Liver (tissue), 3 donors: Measurements from ENCODE around the gene TBC1D13.

Experiments used
- EGR1 ChIP-seq, 2 donors: IDR thresholded peaks; 2 replicates each; pipeline ENCODE4 v1.6.1; 2016 to 2018; ENCODE audit warnings: antibody characterized with exemption in 2 of 2, low read depth in 2 of 2
- FOXA1 ChIP-seq: IDR thresholded peaks from 2 replicates; pipeline ENCODE4 v1.6.1; 2016; ENCODE audit warnings: antibody characterized with exemption
- GABPA ChIP-seq, 2 donors: IDR thresholded peaks in 1 of 2; conservative IDR thresholded peaks in 1 of 2; 2 replicates each; pipeline ENCODE4 v1.6.1; 2016; ENCODE audit warnings: antibody characterized with exemption in 2 of 2, mild to moderate bottlenecking in 1 of 2, moderate library complexity in 1 of 2
- JUND ChIP-seq, 2 donors: IDR thresholded peaks; 2 replicates each; pipeline ENCODE4 v1.6.1; 2016; ENCODE audit warnings: antibody characterized with exemption in 2 of 2
- RAD21 ChIP-seq, 2 donors: IDR thresholded peaks; 2 replicates each; pipeline ENCODE4 v1.6.1; 2016; ENCODE audit warnings: antibody characterized with exemption in 2 of 2, mild to moderate bottlenecking in 2 of 2
- TAF1 ChIP-seq: conservative IDR thresholded peaks from 2 replicates; pipeline ENCODE4 v1.6.1; 2016; ENCODE audit warnings: antibody characterized with exemption, mild to moderate bottlenecking
- YY1 ChIP-seq: IDR thresholded peaks from 2 replicates; pipeline ENCODE4 v1.6.1; 2016; ENCODE audit warnings: antibody characterized with exemption, mild to moderate bottlenecking
- TF ChIP-seq, protein P1 (sequence below): fragments of 150-350 bp; IDR thresholded peaks from 2 replicates; pipeline ENCODE4 v1.5.1; 2017; ENCODE audit warnings: improper control_type of control experiment, low read depth, low read length; ENCODE audit not compliant: missing input control
- TF ChIP-seq, protein P2 (sequence below): IDR thresholded peaks from 2 replicates; pipeline ENCODE4 v1.6.1; 2016; ENCODE audit warnings: antibody characterized with exemption
- donor health status: healthy.
- donor health status: healthy.

DNA sequence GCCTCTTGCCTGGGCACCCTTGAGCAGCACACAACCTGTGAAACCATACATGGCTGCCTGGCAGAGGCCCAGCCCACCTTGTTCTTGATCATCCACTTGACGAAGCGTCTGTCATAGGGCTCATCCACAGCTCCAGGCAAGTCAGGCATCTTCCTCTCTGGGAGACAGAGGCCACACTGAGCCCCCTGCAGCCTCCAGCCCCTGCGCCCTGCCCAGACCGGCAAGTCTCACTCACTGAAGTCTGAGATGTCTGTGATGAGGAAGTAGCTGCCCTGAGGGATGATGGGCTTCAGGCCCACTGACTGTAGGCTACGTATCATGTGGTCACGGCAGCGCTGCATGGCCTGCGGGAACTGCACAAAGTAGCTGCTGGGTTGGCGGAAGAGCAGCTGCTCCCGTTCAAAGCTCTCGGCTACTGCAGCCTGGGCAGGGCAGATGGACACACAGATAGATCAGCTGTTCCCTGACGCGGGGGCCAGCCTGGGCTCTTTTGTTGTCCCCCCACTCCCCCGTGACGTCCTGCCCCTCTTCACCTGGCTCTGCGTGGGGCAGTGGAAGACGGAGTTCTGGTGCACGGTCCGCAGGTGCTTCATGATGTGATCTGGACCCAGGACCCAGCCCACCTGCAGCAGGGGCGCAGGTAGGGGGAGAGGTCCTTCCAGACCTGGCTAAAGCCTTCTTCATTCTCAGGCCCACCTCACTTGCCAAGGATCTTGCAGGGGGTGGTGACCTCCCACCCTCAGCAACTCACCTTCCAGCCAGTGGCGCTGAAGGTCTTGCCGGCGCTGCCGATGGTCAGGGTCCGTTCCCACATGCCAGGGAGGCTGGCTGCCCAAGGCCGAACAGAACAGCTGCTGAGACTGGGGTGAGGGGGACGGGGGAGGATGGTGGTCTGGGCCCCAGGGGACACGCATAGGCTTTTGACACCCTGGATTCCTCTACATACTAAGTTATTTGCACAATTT is 48.5 kb downstream of the TBC1D13 start:
- TF ChIP-seq, protein P1, sequence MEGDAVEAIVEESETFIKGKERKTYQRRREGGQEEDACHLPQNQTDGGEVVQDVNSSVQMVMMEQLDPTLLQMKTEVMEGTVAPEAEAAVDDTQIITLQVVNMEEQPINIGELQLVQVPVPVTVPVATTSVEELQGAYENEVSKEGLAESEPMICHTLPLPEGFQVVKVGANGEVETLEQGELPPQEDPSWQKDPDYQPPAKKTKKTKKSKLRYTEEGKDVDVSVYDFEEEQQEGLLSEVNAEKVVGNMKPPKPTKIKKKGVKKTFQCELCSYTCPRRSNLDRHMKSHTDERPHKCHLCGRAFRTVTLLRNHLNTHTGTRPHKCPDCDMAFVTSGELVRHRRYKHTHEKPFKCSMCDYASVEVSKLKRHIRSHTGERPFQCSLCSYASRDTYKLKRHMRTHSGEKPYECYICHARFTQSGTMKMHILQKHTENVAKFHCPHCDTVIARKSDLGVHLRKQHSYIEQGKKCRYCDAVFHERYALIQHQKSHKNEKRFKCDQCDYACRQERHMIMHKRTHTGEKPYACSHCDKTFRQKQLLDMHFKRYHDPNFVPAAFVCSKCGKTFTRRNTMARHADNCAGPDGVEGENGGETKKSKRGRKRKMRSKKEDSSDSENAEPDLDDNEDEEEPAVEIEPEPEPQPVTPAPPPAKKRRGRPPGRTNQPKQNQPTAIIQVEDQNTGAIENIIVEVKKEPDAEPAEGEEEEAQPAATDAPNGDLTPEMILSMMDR = no peak
- TF ChIP-seq YY1 (no peak), TAF1 (no peak), JUND (IDR thresholded peaks at IDR 0.05) (no peak), GABPA (IDR thresholded peaks at IDR 0.05 in 1 of 2, conservative IDR thresholded peaks at IDR 0.05 in 1 of 2) (no peak), FOXA1 (no peak), RAD21 (IDR thresholded peaks at IDR 0.05) (no peak), EGR1 (IDR thresholded peaks at IDR 0.05; ENCODE audit: low read depth in 2 of 2) (no peak)
- TF ChIP-seq, protein P2, sequence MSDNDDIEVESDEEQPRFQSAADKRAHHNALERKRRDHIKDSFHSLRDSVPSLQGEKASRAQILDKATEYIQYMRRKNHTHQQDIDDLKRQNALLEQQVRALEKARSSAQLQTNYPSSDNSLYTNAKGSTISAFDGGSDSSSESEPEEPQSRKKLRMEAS = no peak
